GM18909 (cell line): ENCODE results near the gene ROR1.

Experiments used
- ATAC-seq: cut with Tn5 transposase; IDR thresholded peaks from one replicate; pipeline ENCODE4 v1.9.1; 2021; ENCODE audit warnings: mild to moderate bottlenecking; ENCODE audit not compliant: unreplicated experiment, poor library complexity

Gene ROR1

GRCh38 chr1:64033667-64034220 is 259.9 kb downstream of the ROR1 start:
- no peak for ATAC-seq

- no peak for ATAC-seq
Observed at GRCh38 chr1:64036549-64036948, 262.7 kb downstream of the ROR1 start.

- no peak for ATAC-seq
Observed at GRCh38 chr1:64038119-64038518, 264.3 kb downstream of the ROR1 start.

- no peak for ATAC-seq
Observed at GRCh38 chr1:64038965-64039364, 265.1 kb downstream of the ROR1 start.

GRCh38 chr1:64039390-64039926 is 265.6 kb downstream of the ROR1 start:
- no peak for ATAC-seq

GRCh38 chr1:64041371-64042131 is 267.7 kb downstream of the ROR1 start:
- no peak for ATAC-seq

- ATAC-seq, result no peak
Observed at GRCh38 chr1:64042331-64043100, 268.7 kb downstream of the ROR1 start.

GRCh38 chr1:64043288-64043687 is 269.5 kb downstream of the ROR1 start:
- no peak for ATAC-seq

- ATAC-seq, result no peak
Observed at GRCh38 chr1:64043976-64044375, 270.2 kb downstream of the ROR1 start.

GRCh38 chr1:64046243-64046642 is 272.4 kb downstream of the ROR1 start:
- no peak for ATAC-seq

- no peak for ATAC-seq
Observed at GRCh38 chr1:64046891-64047290, 273.1 kb downstream of the ROR1 start.

- ATAC-seq, result no peak
Observed at GRCh38 chr1:64047549-64047996, 273.8 kb downstream of the ROR1 start.

- ATAC-seq, result no peak
Observed at GRCh38 chr1:64049900-64050540, 276.2 kb downstream of the ROR1 start.

GRCh38 chr1:64050601-64051000 is 276.8 kb downstream of the ROR1 start:
- no peak for ATAC-seq

GRCh38 chr1:64051796-64052195 is 278.0 kb downstream of the ROR1 start:
- ATAC-seq, result no peak

GRCh38 chr1:64052777-64053176 is 279.0 kb downstream of the ROR1 start:
- no peak for ATAC-seq

GRCh38 chr1:64055310-64055709 is 281.5 kb downstream of the ROR1 start:
- ATAC-seq, result no peak

GRCh38 chr1:64059556-64059955 is 285.7 kb downstream of the ROR1 start:
- no peak for ATAC-seq

GRCh38 chr1:64060611-64061302 is 286.9 kb downstream of the ROR1 start:
- no peak for ATAC-seq
